Gastroesophageal sphincter (tissue), 4 donors: ENCODE data around the gene CCDC85B. TPM values are rescaled to one million over a fixed set of nuclear protein-coding genes. Genes with fewer than 3 reads are reported as not detected.
A peak's percentile ranks its signal among the peaks of the same experiment; 100 is the strongest.
"Not testable (repeated sequence)": the region's sequence is repeated elsewhere in the genome, so short reads cannot be mapped to it uniquely, and the experiment has no call there.

Source experiments
- ATAC-seq: fragments of 150-250 bp; one replicate; pipeline ENCODE4 v1.9.1; 2016; ENCODE audit warnings: mild to moderate bottlenecking, moderate library complexity
- H3K27ac ChIP-seq, 4 donors: fragments of 200-600 bp; sonication (generic) in 3 of 4; 1 replicate in 3 of 4; 2 replicates in 1 of 4; pipeline ENCODE4 v1.5.1; 2016 to 2019
- H3K27me3 ChIP-seq: fragments of 200-600 bp; sonication (generic); one replicate; pipeline ENCODE4 v1.5.1; 2019
- H3K36me3 ChIP-seq, 2 donors: fragments of 200-600 bp; sonication (generic); one replicate each; pipeline ENCODE4 v1.5.1; 2019; ENCODE audit warnings: control low read depth in 1 of 2
- H3K4me1 ChIP-seq, 3 donors: fragments of 200-600 bp; sonication (generic); 1 replicate in 2 of 3; 2 replicates in 1 of 3; pipeline ENCODE4 v1.5.1; 2016 to 2019; ENCODE audit warnings: control low read depth in 2 of 3
- H3K4me3 ChIP-seq, 2 donors: fragments of 200-600 bp; sonication (generic); one replicate each; pipeline ENCODE4 v1.5.1; 2019; ENCODE audit warnings: mild to moderate bottlenecking in 1 of 2, moderate library complexity in 1 of 2
- H3K9me3 ChIP-seq, 3 donors: fragments of 200-600 bp; sonication (generic); one replicate each; pipeline ENCODE4 v1.5.1; 2017 to 2019; ENCODE audit warnings: control low read depth in 2 of 3
- CTCF ChIP-seq, 4 experiments: fragments of 200-600 bp in 2 of 4; fragments of 450-650 bp in 2 of 4; sonication (generic) in 1 of 4; IDR thresholded peaks; one replicate each; pipeline ENCODE4 v1.5.1; 2017 to 2019; ENCODE audit warnings: antibody characterized with exemption in 4 of 4, mild to moderate bottlenecking in 2 of 4, moderate library complexity in 2 of 4
- EP300 ChIP-seq: sonication (generic); formaldehyde crosslinking; IDR thresholded peaks from one replicate; pipeline ENCODE4 v1.6.1; 2017; ENCODE audit warnings: antibody characterized with exemption, mild to moderate bottlenecking
- POLR2A ChIP-seq, 2 donors: fragments of 450-650 bp; IDR thresholded peaks; one replicate each; pipeline ENCODE4 v1.6.1; 2017; ENCODE audit warnings: antibody characterized with exemption in 2 of 2, mild to moderate bottlenecking in 2 of 2, moderate library complexity in 1 of 2
- POLR2AphosphoS5 ChIP-seq: sonication (generic); formaldehyde crosslinking; IDR thresholded peaks from one replicate; pipeline ENCODE4 v1.6.1; 2017; ENCODE audit warnings: antibody characterized with exemption
- WGBS, 2 donors: methylation state at CpG; one replicate each; pipeline ENCODE4 v1.1.5; 2018; ENCODE audit warnings: low coverage in 1 of 2; 5-methylcytosine and 5-hydroxymethylcytosine counted together
- total RNA-seq, 4 donors: library from RNA; depleted of rRNA; stranded (reverse); fragments of >200 nt; gene quantifications; one replicate each; pipeline ENCODE4 v1.1.0, GENCODE V29; 2016

The CCDC85B gene
- total RNA-seq, 4 donors from 2014 or later: 68.7 to 111 (median 77.7) TPM

- H3K4me3 ChIP-seq: peak overlapping the region in 1 of 2 donors; percentile 76
- H3K4me1 ChIP-seq: peaks cover 0 to 66% (median 28%) of the 10 kb centered on the region in 3 donors
- H3K27ac ChIP-seq: peak overlapping the region in 3 of 4 donors; percentile 92 to 99 (median 98)
- no peaks in the 10 kb centered on the region for H3K9me3 ChIP-seq
- H3K36me3 ChIP-seq: peaks cover 0 to 44% of the 10 kb centered on the region in 2 donors
- 46 to 67% methylated on average over 4 to 7 of the region's 14 CpGs for WGBS, 2 donors
- no peak for TF ChIP-seq CTCF (IDR thresholded peaks at IDR 0.05)
- no peak for TF ChIP-seq POLR2A (IDR thresholded peaks at IDR 0.05)
- TF ChIP-seq POLR2AphosphoS5: no peak
- no peak for TF ChIP-seq EP300
- no peaks in the 10 kb centered on the region for H3K27me3 ChIP-seq
- ATAC-seq: no peak
Measured at GRCh38 chr11:65886826-65887722, 3.4 kb upstream of the CCDC85B start.

GRCh38 chr11:65887723-65888162 lies 2.7 kb upstream of the CCDC85B start:
- Histone ChIP-seq H3K36me3 (peaks cover 0 to 38% of the 10 kb centered on the region in 2 donors), H3K9me3 (no peaks in the 10 kb centered on the region), H3K4me3 (peak overlapping the region; percentile 46 to 76), H3K27me3 (no peaks in the 10 kb centered on the region), H3K4me1 (peaks cover 0 to 73% (median 35%) of the 10 kb centered on the region in 3 donors), H3K27ac (peak overlapping the region; percentile 71 to 99 (median 95))
- 0 to 14% methylated on average over 1 to 13 of the region's 23 CpGs for WGBS, 2 donors
- TF ChIP-seq POLR2A (IDR thresholded peaks at IDR 0.05): no peak
- ATAC-seq: no peak

DNA sequence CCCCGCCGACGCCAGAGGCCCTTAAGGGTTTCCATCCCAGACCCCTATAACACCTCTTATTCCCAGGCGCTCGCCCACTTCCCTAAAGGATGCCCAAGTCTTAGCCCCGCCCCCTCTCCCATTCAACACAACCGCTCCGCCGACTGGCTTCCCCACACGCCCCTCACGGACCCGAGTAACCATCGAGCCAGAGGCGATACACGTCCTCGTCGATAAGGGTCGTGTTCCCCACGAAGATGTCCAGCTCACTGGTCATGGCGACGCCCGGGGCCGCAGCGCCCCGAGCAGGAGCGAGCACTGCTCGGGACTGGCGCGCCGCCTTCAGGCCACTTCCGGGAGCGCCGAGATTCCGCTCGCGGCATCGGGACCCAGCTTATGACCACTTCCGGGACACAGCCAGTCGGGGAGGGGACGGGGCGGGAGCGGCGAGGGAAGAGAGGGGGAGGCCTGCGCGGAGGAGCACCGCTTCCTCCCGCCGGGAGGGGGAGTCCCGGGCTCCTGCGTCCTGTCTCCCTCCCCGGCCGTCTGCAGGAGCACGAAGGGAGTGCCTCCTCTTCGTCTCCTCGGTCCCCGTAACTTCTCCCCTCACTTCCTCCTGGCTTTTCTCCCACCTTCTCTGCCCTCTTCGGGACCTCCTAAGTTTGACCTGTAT lies 2.2 kb upstream of the CCDC85B start, which contains the start of gene FIBP:
TSS of gene FIBP (minus strand) at position 309 of the 652 bp plus-strand sequence. CDS start at position 256, 53 bp downstream.
- peaks cover 0 to 32% of the 10 kb centered on the region in 2 donors for H3K36me3 ChIP-seq
- peak within 1 kb of the TSS; percentile 92 to 99 (median 98) for H3K27ac ChIP-seq
- peak; percentile 88 to 96 (median 90) for TF ChIP-seq CTCF (IDR thresholded peaks at IDR 0.05)
- peak; percentile 90 for TF ChIP-seq POLR2AphosphoS5
- TF ChIP-seq POLR2A (IDR thresholded peaks at IDR 0.05): peak; percentile 87 to 94
- TF ChIP-seq EP300: no peak
- H3K27me3 ChIP-seq: no peaks in the 10 kb centered on the region
- peaks cover 0 to 78% (median 40%) of the 10 kb centered on the region in 3 donors for H3K4me1 ChIP-seq
- WGBS, 2 donors: 0% methylated on average over 11 to 12 of the region's 57 CpGs
- ATAC-seq: peak; percentile 83
- peak within 1 kb of the TSS; percentile 46 to 76 for H3K4me3 ChIP-seq
- no peaks in the 10 kb centered on the region for H3K9me3 ChIP-seq

- H3K4me3 ChIP-seq: peak overlapping the region; percentile 48 to 86
- ATAC-seq: no peak
- no peaks in the 10 kb centered on the region for H3K9me3 ChIP-seq
- no peaks in the 10 kb centered on the region for H3K27me3 ChIP-seq
- peak overlapping the region; percentile 82 to 99 (median 95) for H3K27ac ChIP-seq
- peaks cover 0 to 7% of the 10 kb centered on the region in 2 donors for H3K36me3 ChIP-seq
- TF ChIP-seq CTCF (IDR thresholded peaks at IDR 0.05): peak in 2 of 4 experiments; percentile 3 to 48
- TF ChIP-seq EP300: no peak
- TF ChIP-seq POLR2A (IDR thresholded peaks at IDR 0.05): peak in 1 of 2 donors; percentile 17
- no peak for TF ChIP-seq POLR2AphosphoS5
- WGBS, 2 donors: 5% methylated on average over 11 of the region's 57 CpGs; no CpG with 5 or more reads in 1 of the 2 donors
- H3K4me1 ChIP-seq: peaks cover 0 to 74% (median 38%) of the 10 kb centered on the region in 3 donors
Measured at GRCh38 chr11:65891219-65892136, 1.0 kb downstream of the CCDC85B start.

GRCh38 chr11:65892137-65892540 lies 1.7 kb downstream of the CCDC85B start:
- peaks cover 0 to 67% (median 37%) of the 10 kb centered on the region in 3 donors for H3K4me1 ChIP-seq
- H3K36me3 ChIP-seq, H3K9me3 ChIP-seq, H3K27me3 ChIP-seq, ATAC-seq: not testable (repeated sequence)
- WGBS, 2 donors: 55% methylated on average over 5 of the region's 5 CpGs; no CpG with 5 or more reads in 1 of the 2 donors
- peak overlapping the region in 1 of 2 donors; percentile 86 for H3K4me3 ChIP-seq
- peak overlapping the region; percentile 82 to 99 (median 95) for H3K27ac ChIP-seq
